MV-4-11 (cell line): ENCODE results near the gene RLIM.
"Not testable (repeated sequence)": the region's sequence is repeated elsewhere in the genome, so short reads cannot be mapped to it uniquely, and the experiment has no call there.

Experiments
- DNase-seq: peaks from one replicate; lab custom pipeline; 2025; lab: John Stamatoyannopoulos, UW

RLIM gene

GRCh38 chrX:74614093-74614909 lies at the start of gene RLIM:
RLIM (minus strand) TSS chrX:74614624; CDS start chrX:74595977, 18,647 bp downstream.
- peak; percentile 94 for DNase-seq

- DNase-seq, result no peak
Observed at GRCh38 chrX:74656079-74656745, 41.8 kb upstream of the RLIM start.

GRCh38 chrX:74654953-74655352 lies 40.5 kb upstream of the RLIM start:
- DNase-seq, result not testable (repeated sequence)

GRCh38 chrX:74636749-74637314 lies 22.4 kb upstream of the RLIM start:
- DNase-seq, result no peak

- peak; percentile 12 for DNase-seq
Observed at GRCh38 chrX:74613370-74614092, 893 bp downstream of the RLIM start.

GRCh38 chrX:74606799-74607198 lies 7.6 kb downstream of the RLIM start:
- no peak for DNase-seq

- no peak for DNase-seq
Observed at GRCh38 chrX:74606342-74606741, 8.1 kb downstream of the RLIM start.

- no peak for DNase-seq
Observed at GRCh38 chrX:74603040-74603439, 11.4 kb downstream of the RLIM start.

GRCh38 chrX:74602142-74602541 lies 12.3 kb downstream of the RLIM start:
- DNase-seq, result no peak

GRCh38 chrX:74593593-74593992 lies 20.8 kb downstream of the RLIM start:
- peak; percentile 61 for DNase-seq

- no peak for DNase-seq
Observed at GRCh38 chrX:74585766-74586165, 28.7 kb downstream of the RLIM start.

- DNase-seq, result no peak
Observed at GRCh38 chrX:74579597-74580198, 34.7 kb downstream of the RLIM start.

- DNase-seq, result no peak
Observed at GRCh38 chrX:74578137-74578536, 36.3 kb downstream of the RLIM start.

- no peak for DNase-seq
Observed at GRCh38 chrX:74557378-74557777, 57.0 kb downstream of the RLIM start.

- DNase-seq, result no peak
Observed at GRCh38 chrX:74551934-74552333, 62.5 kb downstream of the RLIM start.

GRCh38 chrX:74550295-74550802 lies 64.1 kb downstream of the RLIM start:
- peak; percentile 64 for DNase-seq

- no peak for DNase-seq
Observed at GRCh38 chrX:74546984-74547383, 67.4 kb downstream of the RLIM start.

GRCh38 chrX:74545880-74546523 lies 68.4 kb downstream of the RLIM start:
- no peak for DNase-seq

- no peak for DNase-seq
Observed at GRCh38 chrX:74540635-74541249, 73.7 kb downstream of the RLIM start.

- DNase-seq, result no peak
Observed at GRCh38 chrX:74536832-74537371, 77.5 kb downstream of the RLIM start.
